H1 (cell line): Measurements from ENCODE around the gene HOXB7. TPM values are rescaled to one million over a fixed set of nuclear protein-coding genes. Genes with fewer than 3 reads are reported as not detected.

ENCODE experiments used
- CTCF ChIA-PET: fragments of 300-600 bp; sonication (Branson Sonifier 250); formaldehyde crosslinking; loops from one replicate; lab custom pipeline; 2021; ENCODE audit not compliant: partially characterized antibody; lab: Charles Lee
- POLR2A ChIA-PET: fragments of 300-600 bp; sonication (Branson Sonifier 250); formaldehyde crosslinking; loops from one replicate; lab custom pipeline; 2021; ENCODE audit warnings: inconsistent platforms; ENCODE audit not compliant: partially characterized antibody; lab: Charles Lee
- DNase-seq, 2 experiments: peaks; one replicate each; pipeline versions ENCODE4 v3.0.0 to v3.0.0-alpha.2; 2010 to 2022; ENCODE audit warnings: low spot score in 2 of 2, low read depth in 1 of 2, mixed read lengths in 1 of 2
- FAIRE-seq: peaks from 2 replicates; lab custom pipeline; 2011; peaks lifted over from hg19 to GRCh38; lab: Jason Lieb, UNC
- H2AFZ ChIP-seq: 2 replicates; pipeline ENCODE4 v1.8.1; 2012; ENCODE audit warnings: low read length, inconsistent platforms
- H2AK5ac ChIP-seq: 2 replicates; pipeline ENCODE4 v1.6.1; 2013; ENCODE audit warnings: low read depth, low read length
- H2BK120ac ChIP-seq: replicated peaks from 2 replicates; pipeline ENCODE3; 2013; ENCODE audit warnings: low read depth, low read length, inconsistent platforms
- H2BK12ac ChIP-seq: 2 replicates; pipeline ENCODE4 v1.6.1; 2013; ENCODE audit warnings: low read depth, low read length
- H2BK15ac ChIP-seq: 2 replicates; pipeline ENCODE4 v1.6.1; 2013; ENCODE audit warnings: low read length
- H2BK20ac ChIP-seq: 2 replicates; pipeline ENCODE4 v1.6.1; 2013; ENCODE audit warnings: low read length
- H2BK5ac ChIP-seq: 2 replicates; pipeline ENCODE4 v1.6.1; 2013; ENCODE audit warnings: low read depth, low read length
- H3K14ac ChIP-seq: 2 replicates; pipeline ENCODE4 v1.6.1; 2013; ENCODE audit warnings: inconsistent platforms; ENCODE audit not compliant: insufficient read length
- H3K18ac ChIP-seq: 2 replicates; pipeline ENCODE4 v1.6.1; 2013; ENCODE audit warnings: low read length; ENCODE audit errors: extremely low read depth
- H3K23ac ChIP-seq: 2 replicates; pipeline ENCODE4 v1.6.1; 2013; ENCODE audit warnings: inconsistent platforms; ENCODE audit not compliant: insufficient read length
- H3K23me2 ChIP-seq: 2 replicates; pipeline ENCODE4 v1.6.1; 2013; ENCODE audit warnings: low read depth, low read length
- H3K27ac ChIP-seq: 2 replicates; pipeline ENCODE4 v1.6.1; 2011; ENCODE audit warnings: low read depth, low read length, inconsistent platforms
- H3K27me3 ChIP-seq, 4 experiments: replicated peaks in 1 of 4; 1 replicate in 1 of 4; 2 replicates in 3 of 4; pipeline versions ENCODE4 v1.6.1 to v1.8.1; 2011 to 2013; ENCODE audit warnings: low read length in 3 of 4, mild to moderate bottlenecking in 3 of 4, inconsistent platforms in 2 of 4, mixed read lengths in 2 of 4, moderate library complexity in 1 of 4; ENCODE audit not compliant: control insufficient read depth in 3 of 4, insufficient read depth in 3 of 4; ENCODE audit errors: extremely low read depth in 1 of 4
- H3K36me3 ChIP-seq, 4 experiments: 2 replicates each; pipeline versions ENCODE4 v1.6.1 to v1.8.1; 2011 to 2013; ENCODE audit warnings: mild to moderate bottlenecking in 4 of 4, low read length in 3 of 4, moderate library complexity in 2 of 4, control low read depth in 1 of 4, inconsistent platforms in 1 of 4; ENCODE audit not compliant: insufficient read depth in 4 of 4, control insufficient read depth in 2 of 4
- H3K4ac ChIP-seq: replicated peaks from 2 replicates; pipeline ENCODE3; 2013; ENCODE audit warnings: low read length, low read depth, mixed read lengths, inconsistent platforms; ENCODE audit not compliant: insufficient read length
- H3K4me1 ChIP-seq, 4 experiments: replicated peaks in 1 of 4; 1 replicate in 1 of 4; 2 replicates in 3 of 4; pipeline versions ENCODE4 v1.6.1 to v1.8.1; 2011 to 2013; ENCODE audit warnings: low read length in 3 of 4, inconsistent platforms in 2 of 4, mixed read lengths in 1 of 4; ENCODE audit not compliant: insufficient read depth in 4 of 4, control insufficient read depth in 3 of 4
- H3K4me2 ChIP-seq, 2 experiments: 2 replicates each; pipeline versions ENCODE4 v1.6.1 to v1.8.1; 2011 to 2013; ENCODE audit warnings: low read depth in 2 of 2, low read length in 2 of 2, control low read depth in 1 of 2, inconsistent platforms in 1 of 2, mild to moderate bottlenecking in 1 of 2; ENCODE audit not compliant: insufficient read depth in 1 of 2
- H3K4me3 ChIP-seq, 4 experiments: fragments of 200-600, 300-600 bp in 1 of 4; sonication (generic), shearing (Covaris generic), sonication (Bioruptor Twin) in 1 of 4; 2 replicates each; pipeline versions ENCODE4 v1.5.1 to v1.8.1; 2011 to 2016; ENCODE audit warnings: low read length in 4 of 4, low read depth in 3 of 4, control low read depth in 2 of 4, inconsistent platforms in 2 of 4, mild to moderate bottlenecking in 2 of 4, mixed read lengths in 1 of 4, moderate library complexity in 1 of 4; ENCODE audit not compliant: insufficient read depth in 2 of 4; ENCODE audit errors: extremely low read depth in 1 of 4
- H3K56ac ChIP-seq: replicated peaks from 2 replicates; pipeline ENCODE3; 2013; ENCODE audit warnings: low read depth, mild to moderate bottlenecking, mixed read lengths, low read length, inconsistent platforms; ENCODE audit not compliant: insufficient read length
- H3K79me1 ChIP-seq: 2 replicates; pipeline ENCODE4 v1.6.1; 2013; ENCODE audit warnings: low read depth, low read length, control low read depth
- H3K79me2 ChIP-seq, 2 experiments: 2 replicates each; pipeline versions ENCODE4 v1.6.1 to v1.8.1; 2012 to 2013; ENCODE audit warnings: low read length in 2 of 2, mild to moderate bottlenecking in 2 of 2, inconsistent platforms in 1 of 2; ENCODE audit not compliant: insufficient read depth in 2 of 2, control insufficient read depth in 1 of 2
- H3K9ac ChIP-seq, 4 experiments: replicated peaks in 1 of 4; 1 replicate in 1 of 4; 2 replicates in 3 of 4; pipeline versions ENCODE4 v1.6.1 to v1.8.1; 2011 to 2013; ENCODE audit warnings: low read depth in 3 of 4, low read length in 3 of 4, control low read depth in 2 of 4, mild to moderate bottlenecking in 2 of 4, moderate library complexity in 2 of 4, inconsistent platforms in 1 of 4; ENCODE audit errors: extremely low read depth in 1 of 4
- H3K9me3 ChIP-seq, 2 experiments: 2 replicates each; pipeline versions ENCODE4 v1.6.1 to v1.8.1; 2012 to 2013; ENCODE audit warnings: mild to moderate bottlenecking in 2 of 2, moderate library complexity in 2 of 2, control low read depth in 1 of 2, inconsistent platforms in 1 of 2, low read depth in 1 of 2, low read length in 1 of 2, mixed read lengths in 1 of 2; ENCODE audit not compliant: insufficient read depth in 2 of 2
- H4K20me1 ChIP-seq, 2 experiments: replicated peaks in 1 of 2; 2 replicates each; pipeline versions ENCODE3 to v1.8.1; 2011 to 2013; ENCODE audit warnings: inconsistent platforms in 2 of 2, low read length in 2 of 2, mild to moderate bottlenecking in 1 of 2; ENCODE audit not compliant: insufficient read depth in 2 of 2, control insufficient read depth in 1 of 2
- H4K5ac ChIP-seq: 2 replicates; pipeline ENCODE4 v1.6.1; 2013; ENCODE audit warnings: low read length, low read depth, mixed read lengths, inconsistent platforms; ENCODE audit not compliant: insufficient read length
- H4K8ac ChIP-seq: 2 replicates; pipeline ENCODE4 v1.8.0; 2013; ENCODE audit warnings: mild to moderate bottlenecking, moderate library complexity, low read length, inconsistent platforms; ENCODE audit not compliant: insufficient read depth; ENCODE audit errors: extremely low read depth
- H4K91ac ChIP-seq: replicated peaks from 2 replicates; pipeline ENCODE3; 2013; ENCODE audit warnings: low read length, mixed read lengths, inconsistent platforms; ENCODE audit not compliant: insufficient read length
- JUND ChIP-seq: IDR thresholded peaks from 2 replicates; pipeline ENCODE4 v1.6.1; 2011; ENCODE audit warnings: mild to moderate bottlenecking, improper control_type of control experiment, low read length
- RAD21 ChIP-seq, 2 experiments: IDR thresholded peaks in 1 of 2; conservative IDR thresholded peaks in 1 of 2; 2 replicates each; pipeline ENCODE4 v1.6.1; 2011; ENCODE audit warnings: low read depth in 2 of 2, low read length in 2 of 2, improper control_type of control experiment in 1 of 2, inconsistent platforms in 1 of 2, mild to moderate bottlenecking in 1 of 2, moderate library complexity in 1 of 2
- SUZ12 ChIP-seq: fragments of 200-600 bp; sonication (generic); IDR thresholded peaks from 2 replicates; pipeline ENCODE4 v1.6.1; 2012; ENCODE audit warnings: mild to moderate bottlenecking, inconsistent platforms, low read length, moderate library complexity, mixed read lengths
- WGBS, 2 experiments: shearing (Covaris generic) in 1 of 2; methylation state at CpG; one replicate each; pipeline versions ENCODE4 v1.1.6 to v1.1.7; 2013 to 2015; ENCODE audit warnings: low lambda C conversion rate in 2 of 2, mixed read lengths in 2 of 2, inconsistent platforms in 1 of 2, low coverage in 1 of 2, missing lambda C conversion rate in 1 of 2; ENCODE audit not compliant: insufficient replicate concordance in 2 of 2, insufficient coverage in 1 of 2, insufficient read length in 1 of 2; ENCODE audit errors: extremely low coverage in 1 of 2, missing lambda C conversion rate in 1 of 2; 5-methylcytosine and 5-hydroxymethylcytosine counted together
- polyA plus RNA-seq, 7 experiments: library from polyadenylated mRNA; depleted of rRNA in 3 of 7; stranded (reverse) in 5 of 7; unstranded in 2 of 7; fragments of >200 nt in 5 of 7; fragments of 200-250 nt in 2 of 7; gene quantifications; 1 replicate in 5 of 7; 2 replicates in 1 of 7; 4 replicates in 1 of 7; pipeline versions ENCODE4 v1.2.1 to v1.2.3, GENCODE V29; 2011 to 2013; ENCODE audit warnings: missing spikeins in 2 of 7, mixed read lengths in 2 of 7
- total RNA-seq: library from RNA; stranded (reverse); fragmentation: NEBNext Ultra II Directional; extraction: Animal tissue kit (Norgen Biotek cat#: 25700); gene quantifications from 2 replicates; pipeline ENCODE4 v1.2.1, GENCODE V29; 2021

Gene HOXB7
- total and polyA plus RNA-seq, 2 of the 8 experiments (the other 6 are each of a cell fraction or from before 2014, with no cell fraction given) = not detected

DNA sequence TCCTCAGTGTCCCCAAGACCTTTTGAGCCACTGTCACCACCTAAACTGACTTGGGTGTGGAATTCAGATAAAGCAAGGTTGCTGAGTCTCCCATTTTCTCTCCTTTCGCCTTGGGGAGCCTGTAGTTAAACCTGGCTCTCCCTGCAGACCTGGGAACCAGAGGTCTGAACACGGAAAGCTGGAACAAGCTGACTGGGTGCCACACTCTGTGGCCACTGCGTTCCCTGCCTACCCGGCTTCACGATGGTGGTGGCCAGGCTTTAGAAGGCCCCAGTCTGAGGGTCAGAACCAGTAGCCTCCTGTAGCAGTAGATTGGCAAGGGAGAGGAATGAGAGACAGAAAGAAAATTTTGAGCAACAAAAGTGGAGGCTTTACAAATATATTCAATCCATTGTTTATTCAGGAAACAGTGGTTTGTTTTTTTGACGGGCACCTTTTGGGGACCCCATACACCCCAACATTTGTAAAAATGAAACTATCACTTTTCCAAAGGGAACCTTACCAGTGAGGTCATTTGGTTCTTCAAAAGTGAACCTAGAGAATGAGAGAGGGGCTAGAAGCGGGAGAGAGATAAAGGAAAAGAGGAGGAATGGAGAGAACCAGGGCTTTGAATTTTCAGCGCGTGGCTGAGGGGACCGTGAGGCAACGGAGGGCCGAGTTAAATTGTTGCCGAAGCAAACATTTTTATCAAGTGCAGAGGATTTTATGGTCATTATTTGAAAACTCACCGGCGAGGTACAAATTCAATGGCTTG, 6.1 kb upstream of the HOXB7 start:
- no peaks in the 10 kb centered on the region for H3K79me2 ChIP-seq
- no peaks in the 10 kb centered on the region for H3K23me2 ChIP-seq
- no peak overlapping the region for H3K4me2 ChIP-seq
- no peak overlapping the region for H2BK15ac ChIP-seq
- H2BK120ac ChIP-seq = no peak overlapping the region
- no peak overlapping the region for H2AFZ ChIP-seq
- H2AK5ac ChIP-seq = no peak overlapping the region
- CTCF ChIA-PET = interaction anchor here (0.9 to 5.4 kb wide), 20 partner anchors 8 to 484 kb away, joined by 3 to 30 read pairs (median 6); partner anchors contain the start of genes HOXB3, HOXB5 and HOXB9
- no peak overlapping the region for H3K4me3 ChIP-seq
- no peak overlapping the region for H2BK5ac ChIP-seq
- no peak overlapping the region for H4K5ac ChIP-seq
- peaks cover 97 to 100% (median 99%) of the 10 kb centered on the region in 4 experiments for H3K27me3 ChIP-seq
- WGBS, 2 experiments = 19% methylated on average over 15 of the region's 15 CpGs; no CpG with 5 or more reads in 1 of the 2 experiments
- H3K56ac ChIP-seq = no peak overlapping the region
- no peaks in the 10 kb centered on the region; a peak in 1 of 4 replicates for H3K9me3 ChIP-seq
- H3K27ac ChIP-seq = no peak overlapping the region
- H3K79me1 ChIP-seq = no peaks in the 10 kb centered on the region
- DNase-seq = no peak
- H3K14ac ChIP-seq = no peak overlapping the region
- H4K91ac ChIP-seq = no peak overlapping the region
- FAIRE-seq = no peak
- H4K8ac ChIP-seq = no peak overlapping the region
- no peak overlapping the region for H3K9ac ChIP-seq
- H3K23ac ChIP-seq = no peak overlapping the region
- 0 out of 2 replicates have a peak overlapping the region, but pooled peaks have one; percentile 19 for H2BK12ac ChIP-seq
- peaks cover 0 to 14% (median 0%) of the 10 kb centered on the region in 4 experiments; a peak in 1 of 8 replicates for H3K36me3 ChIP-seq
- H4K20me1 ChIP-seq = peaks cover 20 to 41% of the 10 kb centered on the region in 2 experiments
- peaks cover 0 to 7% (median 3%) of the 10 kb centered on the region in 4 experiments; a peak in 5 of 7 replicates for H3K4me1 ChIP-seq
- POLR2A ChIA-PET = no interaction called here
- H3K4ac ChIP-seq = no peak overlapping the region
- no peak overlapping the region for H3K18ac ChIP-seq
- no peak overlapping the region for H2BK20ac ChIP-seq
- TF ChIP-seq RAD21 (IDR thresholded peaks at IDR 0.05 in 1 of 2, conservative IDR thresholded peaks at IDR 0.05 in 1 of 2; ENCODE audit: low read depth in 2 of 2, low read length in 2 of 2) = no peak
- peak; percentile 67 for TF ChIP-seq SUZ12
- no peak for TF ChIP-seq JUND
